ENCODE data around the gene ENAH. TPM values are rescaled to one million over a fixed set of nuclear protein-coding genes. Genes with fewer than 3 reads are reported as not detected.

ENAH gene
- total RNA-seq, 4 donors from 2014 or later = 18.7 to 60.7 (median 30.5) TPM

GRCh38 chr1:225437710-225438437 lies 215.0 kb downstream of the ENAH start:
- no peak for ATAC-seq (ENCODE audit: low FRiP score)
- DNase-seq (ENCODE audit: low spot score) = no peak
- TF ChIP-seq, protein P1, sequence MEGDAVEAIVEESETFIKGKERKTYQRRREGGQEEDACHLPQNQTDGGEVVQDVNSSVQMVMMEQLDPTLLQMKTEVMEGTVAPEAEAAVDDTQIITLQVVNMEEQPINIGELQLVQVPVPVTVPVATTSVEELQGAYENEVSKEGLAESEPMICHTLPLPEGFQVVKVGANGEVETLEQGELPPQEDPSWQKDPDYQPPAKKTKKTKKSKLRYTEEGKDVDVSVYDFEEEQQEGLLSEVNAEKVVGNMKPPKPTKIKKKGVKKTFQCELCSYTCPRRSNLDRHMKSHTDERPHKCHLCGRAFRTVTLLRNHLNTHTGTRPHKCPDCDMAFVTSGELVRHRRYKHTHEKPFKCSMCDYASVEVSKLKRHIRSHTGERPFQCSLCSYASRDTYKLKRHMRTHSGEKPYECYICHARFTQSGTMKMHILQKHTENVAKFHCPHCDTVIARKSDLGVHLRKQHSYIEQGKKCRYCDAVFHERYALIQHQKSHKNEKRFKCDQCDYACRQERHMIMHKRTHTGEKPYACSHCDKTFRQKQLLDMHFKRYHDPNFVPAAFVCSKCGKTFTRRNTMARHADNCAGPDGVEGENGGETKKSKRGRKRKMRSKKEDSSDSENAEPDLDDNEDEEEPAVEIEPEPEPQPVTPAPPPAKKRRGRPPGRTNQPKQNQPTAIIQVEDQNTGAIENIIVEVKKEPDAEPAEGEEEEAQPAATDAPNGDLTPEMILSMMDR (IDR thresholded peaks at IDR 0.05) = no peak

Other genes with a start within 250 kb of the ENAH start
- gene LBR, start 225.1 kb downstream of the ENAH start, total RNA-seq = 10 to 100 TPM; 24.7 to 75.0 (median 46.5) TPM
- gene SRP9, start 124.7 kb upstream of the ENAH start, total RNA-seq = 100 to 1,000 TPM; 111 to 172 (median 141) TPM
- 100 to 1,000 TPM in 3 of 4 donors, 10 to 100 TPM in 1; 89.0 to 177 (median 156) TPM for gene EPHX1, start 157.0 kb upstream of the ENAH start, total RNA-seq
- gene TMEM63A, start 229.3 kb upstream of the ENAH start, total RNA-seq = 10 to 100 TPM; 27.6 to 93.3 (median 41.5) TPM
- under 1 TPM in 1 of 4 donors, not detected in 3; 0.44 TPM for gene LEFTY1, start 236.0 kb upstream of the ENAH start, total RNA-seq